ENCODE measurements around the gene CYCS.

DNA sequence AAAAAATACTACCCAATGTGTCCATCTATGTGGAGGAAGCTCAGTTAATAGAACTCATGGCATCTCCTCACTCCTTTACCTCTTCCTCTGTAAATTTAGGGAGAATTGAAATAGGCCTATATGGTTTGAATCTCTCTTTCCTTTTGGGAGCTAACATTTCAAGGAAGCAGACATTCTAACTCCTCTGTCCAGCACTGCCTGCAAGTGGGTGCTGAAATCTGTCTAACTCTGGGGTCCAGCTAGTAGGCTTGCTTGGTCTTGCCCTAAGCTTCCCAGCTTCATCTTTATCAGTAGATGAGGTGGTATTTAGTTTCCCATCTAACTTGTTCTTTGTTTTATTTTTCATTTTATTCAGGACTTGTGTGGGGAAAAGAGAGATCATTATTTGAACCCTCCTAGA is 23.2 kb downstream of the CYCS start:
- TF ChIP-seq, protein P1, sequence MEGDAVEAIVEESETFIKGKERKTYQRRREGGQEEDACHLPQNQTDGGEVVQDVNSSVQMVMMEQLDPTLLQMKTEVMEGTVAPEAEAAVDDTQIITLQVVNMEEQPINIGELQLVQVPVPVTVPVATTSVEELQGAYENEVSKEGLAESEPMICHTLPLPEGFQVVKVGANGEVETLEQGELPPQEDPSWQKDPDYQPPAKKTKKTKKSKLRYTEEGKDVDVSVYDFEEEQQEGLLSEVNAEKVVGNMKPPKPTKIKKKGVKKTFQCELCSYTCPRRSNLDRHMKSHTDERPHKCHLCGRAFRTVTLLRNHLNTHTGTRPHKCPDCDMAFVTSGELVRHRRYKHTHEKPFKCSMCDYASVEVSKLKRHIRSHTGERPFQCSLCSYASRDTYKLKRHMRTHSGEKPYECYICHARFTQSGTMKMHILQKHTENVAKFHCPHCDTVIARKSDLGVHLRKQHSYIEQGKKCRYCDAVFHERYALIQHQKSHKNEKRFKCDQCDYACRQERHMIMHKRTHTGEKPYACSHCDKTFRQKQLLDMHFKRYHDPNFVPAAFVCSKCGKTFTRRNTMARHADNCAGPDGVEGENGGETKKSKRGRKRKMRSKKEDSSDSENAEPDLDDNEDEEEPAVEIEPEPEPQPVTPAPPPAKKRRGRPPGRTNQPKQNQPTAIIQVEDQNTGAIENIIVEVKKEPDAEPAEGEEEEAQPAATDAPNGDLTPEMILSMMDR (IDR thresholded peaks at IDR 0.05) = no peak
- TF ChIP-seq POLR2A (IDR thresholded peaks at IDR 0.05) = no peak
